ENCODE data around the gene FAM50A. TPM values are rescaled to one million over a fixed set of nuclear protein-coding genes. Genes with fewer than 3 reads are reported as not detected.
"Not testable (repeated sequence)": the region's sequence is repeated elsewhere in the genome, so short reads cannot be mapped to it uniquely, and the experiment has no call there.

FAM50A gene, protein sequence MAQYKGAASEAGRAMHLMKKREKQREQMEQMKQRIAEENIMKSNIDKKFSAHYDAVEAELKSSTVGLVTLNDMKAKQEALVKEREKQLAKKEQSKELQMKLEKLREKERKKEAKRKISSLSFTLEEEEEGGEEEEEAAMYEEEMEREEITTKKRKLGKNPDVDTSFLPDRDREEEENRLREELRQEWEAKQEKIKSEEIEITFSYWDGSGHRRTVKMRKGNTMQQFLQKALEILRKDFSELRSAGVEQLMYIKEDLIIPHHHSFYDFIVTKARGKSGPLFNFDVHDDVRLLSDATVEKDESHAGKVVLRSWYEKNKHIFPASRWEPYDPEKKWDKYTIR
- 10 to 100 TPM; 45.2 to 63.3 (median 53.3) TPM for polyA plus RNA-seq

GRCh38 chrX:154443992-154444754 lies at the start of gene FAM50A:
FAM50A (plus strand) TSS chrX:154444141; CDS start chrX:154444236, 95 bp downstream.
- peak; percentile 77 to 84 (median 79) for DNase-seq

GRCh38 chrX:154396363-154396762 lies 47.6 kb upstream of the FAM50A start:
- Mint-ChIP-seq H3K4me3 (peak overlapping the region in 2 of 5 donors; percentile 95 to 98), H3K36me3 (peaks cover 8 to 25% (median 13%) of the 10 kb centered on the region in 3 donors), H3K27me3 (ENCODE audit: low read depth in 3 of 3) (peaks cover 28 to 34% (median 32%) of the 10 kb centered on the region in 3 donors), H3K27ac (peak overlapping the region in 2 of 6 donors; percentile 99), H3K4me1 (peaks cover 15 to 24% of the 10 kb centered on the region in 2 donors)
- DNase-seq, H3K9me3 Mint-ChIP-seq: not testable (repeated sequence)

More at GRCh38 chrX:154443992-154444754, at the start of gene FAM50A:
- H3K27me3 Mint-ChIP-seq (ENCODE audit: low read depth in 3 of 3): peaks cover 0 to 3% (median 1%) of the 10 kb centered on the region in 3 donors
- no peaks in the 10 kb centered on the region for H3K36me3 Mint-ChIP-seq
- H3K9me3 Mint-ChIP-seq: no peaks in the 10 kb centered on the region
- peak within 1 kb of the TSS; percentile 79 to 92 (median 85) for H3K27ac Mint-ChIP-seq
- peak within 1 kb of the TSS; percentile 67 to 81 (median 78) for H3K4me3 Mint-ChIP-seq
- H3K4me1 Mint-ChIP-seq: peaks cover 0 to 9% of the 10 kb centered on the region in 2 donors

- H3K4me3 Mint-ChIP-seq: peak overlapping the region; percentile 95 to 99 (median 98)
- peaks cover 15 to 24% of the 10 kb centered on the region in 2 donors for H3K4me1 Mint-ChIP-seq
- H3K27me3 Mint-ChIP-seq (ENCODE audit: low read depth in 3 of 3): peaks cover 28 to 34% (median 32%) of the 10 kb centered on the region in 3 donors
- DNase-seq: peak; percentile 65 to 69 (median 67)
- peaks cover 8 to 25% (median 13%) of the 10 kb centered on the region in 3 donors for H3K36me3 Mint-ChIP-seq
- peak overlapping the region; percentile 97 to 100 (median 99) for H3K27ac Mint-ChIP-seq
- H3K9me3 Mint-ChIP-seq: no peaks in the 10 kb centered on the region
Observed at GRCh38 chrX:154396973-154397887, 46.7 kb upstream of the FAM50A start.

DNA sequence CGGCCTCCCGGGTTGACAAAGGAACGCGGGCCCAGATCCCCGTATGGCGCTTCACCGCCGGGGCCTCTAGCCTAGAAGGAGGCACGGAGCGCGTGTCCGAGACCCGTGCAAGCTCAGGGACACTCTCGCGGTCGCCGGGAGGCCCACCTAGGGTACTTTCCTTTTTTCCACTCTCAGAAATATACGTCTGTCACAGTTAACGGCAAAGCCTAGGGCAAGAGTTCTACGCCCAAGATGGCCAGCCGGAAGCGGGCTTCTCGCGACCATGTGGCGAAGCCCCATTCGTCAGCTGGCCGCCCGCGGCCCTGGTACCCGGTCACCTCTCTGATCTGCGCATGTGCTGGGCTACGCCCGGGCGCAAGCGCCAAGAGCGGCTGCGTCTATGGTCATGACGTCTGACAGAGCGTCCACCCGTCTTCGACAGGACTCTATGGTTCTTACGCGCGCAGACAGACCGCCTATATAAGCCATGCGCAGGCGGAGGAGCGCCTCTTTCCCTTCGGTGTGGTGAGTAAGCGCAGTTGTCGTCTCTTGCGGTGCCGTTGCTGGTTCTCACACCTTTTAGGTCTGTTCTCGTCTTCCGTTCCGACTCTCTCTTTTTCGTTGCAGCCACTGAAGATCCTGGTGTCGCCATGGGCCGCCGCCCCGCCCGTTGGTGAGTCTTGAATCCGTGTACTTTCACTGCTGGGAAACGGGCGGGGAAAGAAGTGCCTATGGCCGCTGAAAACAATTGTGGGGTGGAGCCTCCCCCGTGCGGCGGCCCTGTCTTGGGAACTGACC lies 45.9 kb upstream of the FAM50A start, which contains the start of gene RPL10:
TSS of gene RPL10 (plus strand) at position 490 of the 780 bp plus-strand sequence. CDS start at position 633, 143 bp downstream.
- Mint-ChIP-seq H3K4me1 (peaks cover 15 to 24% of the 10 kb centered on the region in 2 donors), H3K27me3 (ENCODE audit: low read depth in 3 of 3) (peaks cover 31 to 34% (median 32%) of the 10 kb centered on the region in 3 donors), H3K27ac (peak within 1 kb of the TSS; percentile 97 to 100 (median 99)), H3K36me3 (peaks cover 8 to 25% (median 13%) of the 10 kb centered on the region in 3 donors), H3K9me3 (no peaks in the 10 kb centered on the region), H3K4me3 (peak within 1 kb of the TSS; percentile 95 to 99 (median 98))
- DNase-seq: peak; percentile 91 to 95 (median 94)

DNA sequence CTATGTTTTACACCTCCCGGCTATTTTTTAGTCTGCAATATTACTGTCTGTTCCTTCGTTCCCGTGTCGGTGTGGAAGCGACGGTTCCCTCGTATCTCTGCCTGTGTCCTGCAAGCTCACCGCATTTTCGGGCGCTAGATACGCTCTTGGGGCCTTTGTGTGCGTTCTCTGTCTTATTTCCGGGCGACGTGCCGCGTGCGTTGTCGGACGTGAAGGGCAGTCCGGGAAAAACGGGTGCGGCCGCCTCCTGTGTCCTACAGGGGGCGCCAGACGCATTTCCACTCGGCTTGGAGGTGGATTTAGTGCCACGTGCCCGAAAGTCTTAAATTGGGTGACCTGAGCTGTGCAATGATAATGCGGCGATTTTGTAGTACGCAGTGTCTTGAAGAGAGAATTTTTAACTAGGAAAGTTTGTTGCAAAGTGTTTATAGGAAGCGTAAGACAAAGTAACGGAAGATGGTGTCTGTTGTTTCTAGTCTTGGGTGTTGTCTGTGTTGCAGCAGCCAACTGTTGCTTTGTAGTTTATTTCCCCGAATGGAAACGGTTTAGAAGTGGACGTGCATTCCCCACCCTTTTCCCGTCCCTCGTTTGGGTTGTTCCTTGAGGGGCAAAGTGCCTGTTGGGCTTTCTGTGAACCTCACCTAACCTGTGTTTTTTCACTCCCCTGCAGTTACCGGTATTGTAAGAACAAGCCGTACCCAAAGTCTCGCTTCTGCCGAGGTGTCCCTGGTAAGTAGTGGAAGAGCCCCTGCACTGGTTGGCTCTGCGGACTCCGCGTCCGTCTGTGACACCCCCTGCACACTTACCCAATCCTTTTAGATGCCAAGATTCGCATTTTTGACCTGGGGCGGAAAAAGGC lies 45.0 kb upstream of the FAM50A start:
- H3K9me3 Mint-ChIP-seq: no peaks in the 10 kb centered on the region
- H3K4me1 Mint-ChIP-seq: peaks cover 15 to 24% of the 10 kb centered on the region in 2 donors
- peak; percentile 78 to 84 (median 83) for DNase-seq
- H3K4me3 Mint-ChIP-seq: peak overlapping the region; percentile 95 to 99 (median 98)
- H3K27me3 Mint-ChIP-seq (ENCODE audit: low read depth in 3 of 3): peaks cover 32 to 34% (median 32%) of the 10 kb centered on the region in 3 donors
- H3K27ac Mint-ChIP-seq: peak overlapping the region; percentile 97 to 100 (median 99)
- H3K36me3 Mint-ChIP-seq: peaks cover 8 to 28% (median 13%) of the 10 kb centered on the region in 3 donors

GRCh38 chrX:154399527-154400368 lies 44.2 kb upstream of the FAM50A start:
- DNase-seq: no peak
- no peaks in the 10 kb centered on the region for H3K9me3 Mint-ChIP-seq
- H3K27me3 Mint-ChIP-seq (ENCODE audit: low read depth in 3 of 3): peaks cover 32 to 35% (median 34%) of the 10 kb centered on the region in 3 donors
- H3K27ac Mint-ChIP-seq: peak overlapping the region; percentile 97 to 100 (median 99)
- H3K4me1 Mint-ChIP-seq: peaks cover 15 to 24% of the 10 kb centered on the region in 2 donors
- peaks cover 8 to 28% (median 13%) of the 10 kb centered on the region in 3 donors for H3K36me3 Mint-ChIP-seq
- peak overlapping the region; percentile 95 to 99 (median 98) for H3K4me3 Mint-ChIP-seq

- Mint-ChIP-seq H3K27ac (peak overlapping the region; percentile 52 to 100 (median 99)), H3K27me3 (ENCODE audit: low read depth in 3 of 3) (peaks cover 32 to 35% (median 34%) of the 10 kb centered on the region in 3 donors), H3K4me3 (peak overlapping the region in 4 of 5 donors; percentile 41 to 98 (median 96)), H3K36me3 (peaks cover 8 to 28% (median 13%) of the 10 kb centered on the region in 3 donors), H3K4me1 (peaks cover 15 to 24% of the 10 kb centered on the region in 2 donors)
- not testable (repeated sequence) for H3K9me3 Mint-ChIP-seq, DNase-seq
Observed at GRCh38 chrX:154400369-154400817, 43.5 kb upstream of the FAM50A start.

- Mint-ChIP-seq H3K27me3 (ENCODE audit: low read depth in 3 of 3) (peaks cover 32 to 35% (median 34%) of the 10 kb centered on the region in 3 donors), H3K9me3 (no peaks in the 10 kb centered on the region), H3K4me3 (peak overlapping the region in 3 of 5 donors; percentile 17 to 98 (median 41)), H3K36me3 (peaks cover 8 to 28% (median 13%) of the 10 kb centered on the region in 3 donors), H3K4me1 (peaks cover 15 to 24% of the 10 kb centered on the region in 2 donors), H3K27ac (peak overlapping the region; percentile 46 to 100 (median 68))
- peak in 2 of 3 donors; percentile 24 to 28 for DNase-seq
Observed at GRCh38 chrX:154401045-154401799, 42.7 kb upstream of the FAM50A start.

DNA sequence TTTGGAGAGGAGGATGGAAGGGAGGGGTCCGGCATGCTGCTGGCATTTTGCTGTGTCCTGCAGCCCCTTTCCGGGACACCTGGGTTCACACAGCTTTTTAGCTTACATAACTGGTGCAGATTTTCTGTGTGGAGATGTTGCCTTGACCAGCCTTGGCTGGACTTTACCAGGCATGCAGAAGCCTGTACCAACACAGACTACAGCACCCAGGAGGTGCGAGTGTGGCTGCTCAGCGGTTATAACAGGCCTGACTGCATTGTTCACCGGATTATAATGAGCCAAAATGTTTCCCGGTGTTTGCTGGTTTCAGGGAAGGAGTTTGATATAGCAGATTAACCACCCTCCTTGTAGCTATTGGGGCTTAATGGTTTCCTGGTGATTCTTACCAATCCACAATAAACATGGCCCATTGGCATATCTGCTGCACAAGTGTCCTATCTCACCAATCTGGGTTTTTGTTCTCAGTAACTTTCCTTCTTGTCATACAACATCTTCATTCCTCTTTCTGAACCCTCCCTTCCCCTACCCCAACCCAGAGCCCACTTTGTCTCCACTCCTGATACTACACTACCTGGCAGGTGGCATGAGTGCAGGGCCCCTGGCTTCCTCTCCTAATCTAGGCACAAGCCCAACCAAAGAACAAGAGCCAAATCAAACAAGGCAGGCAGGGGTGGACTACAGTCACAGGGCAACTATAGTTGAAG lies 41.9 kb upstream of the FAM50A start:
- peak overlapping the region in 4 of 6 donors; percentile 39 to 64 (median 51) for H3K27ac Mint-ChIP-seq
- no peak for DNase-seq
- peaks cover 28 to 37% (median 35%) of the 10 kb centered on the region in 3 donors for H3K27me3 Mint-ChIP-seq (ENCODE audit: low read depth in 3 of 3)
- peaks cover 8 to 28% (median 13%) of the 10 kb centered on the region in 3 donors for H3K36me3 Mint-ChIP-seq
- H3K9me3 Mint-ChIP-seq: no peaks in the 10 kb centered on the region
- peaks cover 15 to 22% of the 10 kb centered on the region in 2 donors for H3K4me1 Mint-ChIP-seq
- no peak overlapping the region for H3K4me3 Mint-ChIP-seq
